ENCODE results near the gene DHRS7B.
"Not testable (repeated sequence)": the region's sequence is repeated elsewhere in the genome, so short reads cannot be mapped to it uniquely, and the experiment has no call there.

The DHRS7B gene, protein sequence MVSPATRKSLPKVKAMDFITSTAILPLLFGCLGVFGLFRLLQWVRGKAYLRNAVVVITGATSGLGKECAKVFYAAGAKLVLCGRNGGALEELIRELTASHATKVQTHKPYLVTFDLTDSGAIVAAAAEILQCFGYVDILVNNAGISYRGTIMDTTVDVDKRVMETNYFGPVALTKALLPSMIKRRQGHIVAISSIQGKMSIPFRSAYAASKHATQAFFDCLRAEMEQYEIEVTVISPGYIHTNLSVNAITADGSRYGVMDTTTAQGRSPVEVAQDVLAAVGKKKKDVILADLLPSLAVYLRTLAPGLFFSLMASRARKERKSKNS

DNA sequence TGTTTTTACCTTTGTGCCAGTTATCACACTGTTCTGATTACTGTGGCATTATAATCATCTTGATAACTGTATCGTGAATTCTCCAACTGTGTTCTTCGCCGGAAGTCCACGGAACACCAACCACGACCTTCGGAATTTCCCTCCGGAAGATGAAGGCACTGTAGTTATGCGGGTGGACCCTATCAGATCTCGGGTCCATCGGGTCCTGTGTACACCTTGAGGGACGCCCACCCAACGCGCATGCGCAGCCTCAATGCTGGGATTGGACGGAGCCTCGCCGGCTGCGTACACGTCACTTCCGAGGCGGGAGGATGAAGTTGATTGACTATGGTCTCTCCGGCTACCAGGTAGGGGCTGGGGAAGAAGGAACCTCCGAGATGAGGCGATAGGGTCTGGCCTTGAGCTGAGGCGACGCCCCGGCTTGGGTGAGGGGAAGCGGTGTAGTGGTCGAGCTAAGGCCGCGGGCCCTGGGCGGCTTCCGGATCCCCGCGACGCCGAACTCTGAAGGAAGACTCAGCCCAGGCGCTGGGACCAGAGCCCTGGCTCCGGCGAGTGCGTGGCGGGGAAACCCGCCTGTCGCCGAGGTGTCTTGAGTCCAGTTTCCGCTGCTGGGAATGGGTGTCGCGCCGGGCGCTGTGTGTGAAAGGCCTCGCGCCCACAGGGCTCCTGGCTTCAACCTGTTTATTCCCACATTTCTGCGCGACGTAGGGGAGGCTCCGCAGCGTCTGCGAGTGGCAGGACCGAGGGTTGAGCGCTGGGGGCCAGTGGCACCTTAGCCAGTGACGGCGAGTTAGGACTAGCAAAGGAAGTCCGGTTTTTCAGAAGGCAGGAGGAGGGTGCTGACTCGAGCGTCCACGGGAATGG is at the start of gene DHRS7B:
TSS of gene DHRS7B (plus strand) at position 320 of the 864 bp plus-strand sequence. CDS start at position 328, 8 bp downstream.
- no peak for FAIRE-seq

DNA sequence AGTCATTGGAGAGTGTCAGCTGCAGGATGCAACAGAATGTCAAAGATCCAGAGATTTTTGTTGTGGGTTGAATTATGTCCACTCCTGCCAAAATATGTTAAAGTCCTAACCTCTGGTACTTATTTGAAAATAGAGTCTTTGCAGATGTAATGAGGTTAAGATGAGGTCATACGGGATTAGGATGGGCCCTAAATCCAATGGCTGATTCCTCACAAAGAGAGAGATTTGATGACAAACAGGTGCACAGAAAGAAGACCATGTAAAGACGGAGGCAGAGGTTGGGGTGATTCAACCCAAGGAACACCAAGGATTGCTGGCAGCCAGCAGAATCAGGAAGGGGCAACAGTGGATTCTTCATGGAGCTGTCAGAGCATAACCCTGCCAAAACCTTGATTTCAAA is 49.5 kb upstream of the DHRS7B start:
- FAIRE-seq, result no peak

GRCh38 chr17:21078016-21078780 is 48.6 kb upstream of the DHRS7B start:
- no peak for FAIRE-seq

GRCh38 chr17:21079196-21079595 is 47.6 kb upstream of the DHRS7B start:
- no peak for FAIRE-seq

DNA sequence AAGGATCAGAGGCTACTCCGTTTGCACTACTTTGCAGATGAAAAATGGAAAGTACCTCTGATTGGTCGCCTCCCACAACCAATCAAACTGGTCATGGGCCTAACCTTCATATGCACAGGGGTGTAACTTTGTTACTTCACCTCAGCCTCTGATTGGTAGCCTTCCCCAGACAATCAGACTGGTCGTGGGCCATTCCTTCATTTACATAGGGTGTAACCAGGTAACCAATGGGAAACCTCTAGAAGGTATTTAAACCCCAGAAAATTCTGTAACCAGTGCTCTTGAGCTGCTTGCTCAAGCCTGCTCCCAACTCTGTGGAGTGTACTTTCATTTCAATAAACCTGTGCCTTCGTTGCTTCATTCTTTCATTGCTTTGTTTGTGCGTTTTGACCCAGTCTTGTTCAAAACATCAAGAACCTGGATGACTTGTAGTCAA is 44.7 kb upstream of the DHRS7B start:
- no peak for FAIRE-seq

GRCh38 chr17:21085280-21085679 is 41.5 kb upstream of the DHRS7B start:
- FAIRE-seq, result not testable (repeated sequence)

DNA sequence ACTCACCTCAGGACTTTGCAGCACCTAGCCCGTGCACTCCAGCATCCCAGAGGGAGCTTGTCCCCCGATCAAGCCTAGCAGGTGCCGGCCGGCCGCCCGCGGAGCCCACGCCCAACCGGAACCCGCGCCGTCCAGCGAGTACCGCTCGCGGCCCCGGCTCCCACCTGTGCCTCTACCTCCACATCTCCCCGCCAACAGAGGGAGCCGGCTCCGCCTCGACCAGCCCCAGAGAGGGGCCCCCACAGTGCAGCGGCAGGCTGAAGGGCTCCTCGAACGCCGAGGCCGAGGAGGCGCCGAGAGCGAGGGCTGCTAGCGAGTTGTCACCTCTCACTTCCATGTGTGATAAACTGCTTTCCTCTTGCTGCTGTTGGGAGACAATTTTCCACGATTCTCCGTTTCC is 41.1 kb upstream of the DHRS7B start:
- no peak for FAIRE-seq

DNA sequence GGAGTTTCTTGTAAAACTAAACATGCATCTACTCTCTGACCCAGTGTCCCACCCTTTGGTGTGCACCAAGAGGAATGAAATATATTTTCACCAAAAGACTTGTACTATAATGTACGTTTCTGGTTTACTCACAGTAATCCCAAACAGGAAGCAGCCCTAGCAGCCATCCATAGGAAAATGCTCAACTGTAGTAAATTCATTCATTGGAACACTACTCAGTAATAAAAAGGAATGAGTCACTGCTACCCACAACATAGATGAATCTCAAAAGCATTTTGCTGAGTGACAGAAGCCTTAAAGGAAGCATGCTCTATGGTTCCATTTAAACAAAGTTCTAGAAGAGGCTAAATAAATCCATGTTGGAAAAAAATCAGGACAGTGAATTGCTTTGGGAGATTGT is 37.6 kb upstream of the DHRS7B start:
- no peak for FAIRE-seq

GRCh38 chr17:21089933-21090901 is 36.5 kb upstream of the DHRS7B start:
- no peak for FAIRE-seq

- no peak for FAIRE-seq
These were observed 35.7 kb upstream of the DHRS7B start for GRCh38 chr17:21090902-21091618.

GRCh38 chr17:21094298-21094704 is 32.5 kb upstream of the DHRS7B start:
- no peak for FAIRE-seq

GRCh38 chr17:21095735-21096134 is 31.0 kb upstream of the DHRS7B start:
- FAIRE-seq, result no peak

GRCh38 chr17:21096874-21097273 is 29.9 kb upstream of the DHRS7B start:
- no peak for FAIRE-seq

DNA sequence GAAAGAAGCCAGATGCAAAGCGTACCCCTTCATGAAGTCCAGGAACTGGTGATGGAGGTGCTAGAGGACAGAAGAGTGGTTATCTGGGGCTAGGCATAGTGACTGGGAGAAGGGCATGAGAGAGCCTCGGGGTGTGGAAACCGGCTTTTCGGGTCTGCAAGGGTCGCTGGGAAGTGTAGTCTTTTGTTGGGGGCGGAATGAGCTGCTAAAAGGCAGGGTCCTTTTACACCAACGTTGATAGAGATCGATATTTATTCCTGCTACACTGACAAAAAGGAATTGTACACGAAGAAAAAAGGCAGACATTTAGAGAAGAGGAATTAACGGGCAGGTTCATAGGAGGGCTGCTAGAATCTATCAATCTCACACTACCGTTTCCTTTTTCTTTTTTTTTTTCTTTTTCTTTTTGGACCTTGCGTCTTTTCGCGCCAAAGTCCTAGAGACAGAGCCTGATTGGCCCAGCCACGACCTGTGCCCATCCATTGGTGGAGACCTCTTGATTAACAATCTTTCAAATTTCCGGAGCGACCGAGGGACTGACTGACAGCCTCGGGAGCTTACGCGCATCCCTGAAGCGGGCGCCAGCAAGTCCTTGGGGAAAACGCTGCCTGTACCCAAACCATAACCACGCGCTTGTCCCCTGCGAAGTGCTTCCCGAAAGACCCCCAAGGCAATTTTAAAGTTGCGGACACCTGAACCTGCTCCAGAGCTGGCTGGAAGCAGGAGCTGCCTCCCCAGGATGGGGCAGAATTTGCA is 27.7 kb upstream of the DHRS7B start:
- FAIRE-seq, result peak; percentile 78

DNA sequence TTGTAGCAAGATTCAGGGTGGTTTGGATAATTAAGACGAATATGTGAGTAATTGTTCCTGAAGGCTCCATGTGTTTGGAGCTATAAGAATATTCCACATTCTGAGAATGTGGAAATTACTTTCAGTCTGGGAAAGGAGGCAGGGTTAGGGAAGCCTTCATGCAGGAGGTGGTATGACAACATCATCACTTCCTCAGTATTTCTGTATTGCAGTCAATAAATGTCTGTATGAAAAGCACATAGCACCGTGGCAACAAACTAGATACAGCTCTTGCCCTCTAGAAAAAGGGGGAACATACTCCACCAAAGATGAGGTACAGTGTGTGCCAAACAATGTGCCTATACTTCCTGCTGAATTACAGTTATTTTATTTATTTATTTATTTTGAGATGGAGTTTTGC is 26.1 kb upstream of the DHRS7B start:
- no peak for FAIRE-seq

DNA sequence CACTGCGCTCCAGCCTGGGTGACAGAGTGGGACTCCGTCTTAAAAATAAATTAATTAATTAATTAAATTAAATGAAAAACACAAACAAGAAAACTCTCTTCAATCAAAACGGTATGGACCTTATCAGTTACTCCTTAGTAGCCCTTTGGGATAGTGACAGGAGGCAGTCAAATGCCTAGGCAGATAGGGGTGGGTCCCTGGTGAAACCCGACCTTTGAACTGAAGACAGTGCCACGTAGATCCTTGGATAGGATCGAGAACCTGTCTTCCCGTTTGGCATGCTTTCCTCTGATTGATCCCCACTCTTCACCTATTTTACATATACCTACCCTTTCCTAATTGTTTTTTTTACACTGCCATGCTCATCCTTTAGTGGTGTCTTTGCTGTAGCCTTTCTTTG is 22.2 kb upstream of the DHRS7B start:
- no peak for FAIRE-seq

- FAIRE-seq, result no peak
These were observed 21.5 kb upstream of the DHRS7B start for GRCh38 chr17:21105064-21105894.

- FAIRE-seq, result no peak
These were observed 20.4 kb upstream of the DHRS7B start for GRCh38 chr17:21106316-21106715.

GRCh38 chr17:21107067-21107650 is 19.6 kb upstream of the DHRS7B start:
- not testable (repeated sequence) for FAIRE-seq
